HCT116 (cell line): ENCODE data around the gene CCT8. TPM values are rescaled to one million over a fixed set of nuclear protein-coding genes. Genes with fewer than 3 reads are reported as not detected.

ENCODE experiments used
- ATAC-seq: fragments of 200-7000 bp; cut with Tn5 transposase; 2 replicates; pipeline ENCODE4 v1.9.1; 2020; ENCODE audit warnings: mild to moderate bottlenecking, moderate library complexity
- BruUV-seq: library from RNA; stranded (reverse); fragments of 400-500 nt; replicated peaks from 2 replicates; lab custom pipeline; 2021; lab: Mats Ljungman, UMichigan
- CTCF ChIA-PET: fragments of 300-600 bp; sonication (Branson Sonifier 250); formaldehyde crosslinking; loops from one replicate; lab custom pipeline; 2021; ENCODE audit warnings: antibody characterized with exemption; lab: Charles Lee
- POLR2A ChIA-PET: fragments of 300-600, 350-600 bp; sonication (Branson Sonifier 250); formaldehyde crosslinking; loops from one replicate; lab custom pipeline; 2021; ENCODE audit warnings: antibody characterized with exemption; lab: Charles Lee
- RAD21 ChIA-PET, 2 experiments: fragments of 300-600 bp; sonication (Branson Sonifier 250); formaldehyde crosslinking; loops; one replicate each; lab custom pipeline; 2023; ENCODE audit warnings: low total read pairs in 2 of 2; ENCODE audit not compliant: uncharacterized antibody in 2 of 2, unreplicated experiment in 2 of 2, low non-redundant PET in 1 of 2; lab: Charles Lee
- DNase-seq: peaks from one replicate; pipeline ENCODE4 v3.0.0-alpha.2; 2010; ENCODE audit warnings: low read depth, low spot score
- H2AFZ ChIP-seq: fragments of 200-600 bp; shearing (Covaris generic), sonication (generic); 2 replicates; pipeline ENCODE4 v1.6.1; 2017; ENCODE audit warnings: low read depth, mixed run types, mixed read lengths, antibody characterized with exemption, low read length; ENCODE audit not compliant: poor library complexity, severe bottlenecking
- H3K27ac ChIP-seq: 2 replicates; pipeline ENCODE4 v1.5.1; 2012; ENCODE audit warnings: low read depth, low read length
- H3K27me3 ChIP-seq: fragments of 200-600 bp; sonication (generic); 2 replicates; pipeline ENCODE4 v1.6.1; 2016; ENCODE audit warnings: mixed run types, low read length, mixed read lengths; ENCODE audit not compliant: insufficient read depth
- H3K36me3 ChIP-seq, 2 experiments: fragments of 200-500 bp in 1 of 2; fragments of 200-600 bp in 1 of 2; sonication (Bioruptor generic) in 1 of 2; sonication (generic) in 1 of 2; 2 replicates each; pipeline versions ENCODE4 v1.5.1 to v1.6.1; 2014 to 2016; ENCODE audit warnings: low read length in 2 of 2, inconsistent platforms in 1 of 2, mixed read lengths in 1 of 2, mixed run types in 1 of 2; ENCODE audit not compliant: insufficient read depth in 2 of 2, control insufficient read depth in 1 of 2
- H3K4me1 ChIP-seq, 2 experiments: fragments of 200-600 bp in 1 of 2; sonication (generic) in 1 of 2; 2 replicates each; pipeline versions ENCODE4 v1.5.1 to v1.6.1; 2012 to 2017; ENCODE audit warnings: low read length in 2 of 2, inconsistent platforms in 1 of 2, mild to moderate bottlenecking in 1 of 2, mixed read lengths in 1 of 2, mixed run types in 1 of 2, moderate library complexity in 1 of 2; ENCODE audit not compliant: insufficient read depth in 2 of 2, control insufficient read depth in 1 of 2
- H3K4me2 ChIP-seq: fragments of 200-600 bp; sonication (generic); 2 replicates; pipeline ENCODE4 v1.6.1; 2017; ENCODE audit warnings: mixed run types, low read length, mixed read lengths
- H3K4me3 ChIP-seq, 2 experiments: fragments of 200-600 bp in 1 of 2; sonication (generic) in 1 of 2; replicated peaks in 1 of 2; 2 replicates each; pipeline ENCODE4 v1.5.1; 2011 to 2016; ENCODE audit warnings: low read length in 2 of 2, control low read depth in 1 of 2, low read depth in 1 of 2, mild to moderate bottlenecking in 1 of 2, mixed read lengths in 1 of 2, mixed run types in 1 of 2
- H3K79me2 ChIP-seq: fragments of 200-600 bp; sonication (generic); 2 replicates; pipeline ENCODE4 v1.6.1; 2017; ENCODE audit warnings: mild to moderate bottlenecking, mixed run types, low read length, moderate library complexity, mixed read lengths; ENCODE audit not compliant: insufficient read depth
- H3K9ac ChIP-seq: fragments of 200-600 bp; sonication (generic); 2 replicates; pipeline ENCODE4 v1.6.1; 2016; ENCODE audit warnings: low read length, mixed read lengths
- H3K9me2 ChIP-seq: fragments of 200-600 bp; sonication (generic), shearing (Covaris generic); 2 replicates; pipeline ENCODE4 v1.6.1; 2017; ENCODE audit warnings: mixed run types, mild to moderate bottlenecking, moderate library complexity; ENCODE audit not compliant: insufficient read depth
- H3K9me3 ChIP-seq, 2 experiments: fragments of 200-500 bp in 1 of 2; fragments of 200-600 bp in 1 of 2; sonication (Bioruptor generic) in 1 of 2; sonication (generic) in 1 of 2; 2 replicates each; pipeline ENCODE4 v1.6.1; 2014 to 2017; ENCODE audit warnings: low read length in 2 of 2, mixed read lengths in 2 of 2, inconsistent platforms in 1 of 2, low read depth in 1 of 2, mild to moderate bottlenecking in 1 of 2, mixed run types in 1 of 2, moderate library complexity in 1 of 2; ENCODE audit not compliant: control insufficient read depth in 1 of 2, insufficient read depth in 1 of 2
- H4K20me1 ChIP-seq: fragments of 200-600 bp; sonication (generic), shearing (Covaris generic); 2 replicates; pipeline ENCODE4 v1.6.1; 2017; ENCODE audit warnings: mixed run types, mild to moderate bottlenecking, moderate library complexity; ENCODE audit not compliant: insufficient read depth
- CEBPB ChIP-seq: IDR thresholded peaks from 2 replicates; pipeline ENCODE4 v1.6.1; 2012; ENCODE audit warnings: low read depth
- JUND ChIP-seq: IDR thresholded peaks from 2 replicates; pipeline ENCODE4 v1.6.1; 2012
- POLR2A ChIP-seq: IDR thresholded peaks from 2 replicates; pipeline ENCODE4 v1.7.0; 2011; ENCODE audit warnings: borderline replicate concordance; ENCODE audit not compliant: insufficient read depth, insufficient read length; ENCODE audit errors: extremely low read depth
- REST ChIP-seq: IDR thresholded peaks from 2 replicates; pipeline ENCODE4 v1.6.1; 2012; ENCODE audit warnings: low read depth
- TCF7L2 ChIP-seq: IDR thresholded peaks from 2 replicates; pipeline ENCODE4 v1.7.0; 2011; ENCODE audit warnings: borderline replicate concordance, inconsistent platforms; ENCODE audit not compliant: insufficient read depth, insufficient read length; ENCODE audit errors: extremely low read depth
- ZBTB33 ChIP-seq: IDR thresholded peaks from 2 replicates; pipeline ENCODE4 v1.6.1; 2011; ENCODE audit warnings: mild to moderate bottlenecking, low read length, moderate library complexity; ENCODE audit not compliant: insufficient replicate concordance; ENCODE audit errors: extremely low read depth
- ZFX ChIP-seq: fragments of 450-650 bp; IDR thresholded peaks from 2 replicates; pipeline ENCODE4 v1.6.1; 2017
- intact Hi-C: fragments of 100-400 bp; cut with micrococcal nuclease; formaldehyde crosslinking; loops from 2 replicates; pipeline ENCODE4 v1.10.0; 2022
- total RNA-seq: library from RNA; stranded (reverse); gene quantifications from one replicate; pipeline ENCODE4 v1.2.1, GENCODE V29; 2021; ENCODE audit not compliant: unreplicated experiment

The CCT8 gene
- total RNA-seq, 1 experiment from 2014 or later: 355 TPM

GRCh38 chr21:29098156-29098555, 24.7 kb upstream of the CCT8 start (continued):
- no peak for TF ChIP-seq REST
- no peak for TF ChIP-seq JUND
- TF ChIP-seq ZFX: no peak

- RAD21 ChIA-PET: no interaction called here
- H3K27me3 ChIP-seq: no peaks in the 10 kb centered on the region
- POLR2A ChIA-PET: no interaction called here
- intact Hi-C loops: loop anchor here (10.0 kb wide), 1 partner anchor 248 kb away; no protein-coding TSS in a partner anchor
- BruUV-seq: no TSS peak
- H3K9me2 ChIP-seq: no peaks in the 10 kb centered on the region
- no peak overlapping the region for H3K27ac ChIP-seq
- TF ChIP-seq CEBPB (no peak), POLR2A (no peak), TCF7L2 (no peak), ZBTB33 (no peak)
- no peaks in the 10 kb centered on the region for H4K20me1 ChIP-seq
- H2AFZ ChIP-seq: no peak overlapping the region
- no peaks in the 10 kb centered on the region for H3K9me3 ChIP-seq
- DNase-seq: no peak
- no peaks in the 10 kb centered on the region for H3K79me2 ChIP-seq
- CTCF ChIA-PET: interaction anchor here (1.2 kb wide), 1 partner anchor 280 kb away, joined by 4 read pairs; no protein-coding TSS in a partner anchor
- H3K4me3 ChIP-seq: no peak overlapping the region
- no peak for ATAC-seq
- no peak overlapping the region for H3K4me2 ChIP-seq
- no peak overlapping the region for H3K9ac ChIP-seq
- no peaks in the 10 kb centered on the region for H3K36me3 ChIP-seq
- no peaks in the 10 kb centered on the region for H3K4me1 ChIP-seq
Observed at GRCh38 chr21:29096218-29097015, 23.0 kb upstream of the CCT8 start.
